ENCODE data around the gene EIF4B. TPM values are rescaled to one million over a fixed set of nuclear protein-coding genes. Genes with fewer than 3 reads are reported as not detected.

EIF4B gene
- polyA plus RNA-seq, 1 donor from 2014 or later = 104 TPM

- peaks cover 0 to 5% (median 2%) of the 10 kb centered on the region in 3 donors for H3K4me1 Mint-ChIP-seq
- H3K4me3 Mint-ChIP-seq = peak overlapping the region; percentile 65 to 98 (median 91)
- H3K27ac Mint-ChIP-seq = no peak overlapping the region
- H3K36me3 Mint-ChIP-seq = no peaks in the 10 kb centered on the region
- H3K27me3 Mint-ChIP-seq = no peaks in the 10 kb centered on the region
- H3K9me3 Mint-ChIP-seq = no peaks in the 10 kb centered on the region
These were observed 41.2 kb downstream of the EIF4B start for GRCh38 chr12:53047221-53048032.

GRCh38 chr12:53048033-53048779 is 42.0 kb downstream of the EIF4B start:
- Mint-ChIP-seq H3K27me3 (no peaks in the 10 kb centered on the region), H3K4me3 (peak overlapping the region; percentile 34 to 85 (median 72)), H3K27ac (peak overlapping the region in 1 of 3 donors; percentile 47), H3K9me3 (no peaks in the 10 kb centered on the region), H3K4me1 (peaks cover 0 to 5% (median 2%) of the 10 kb centered on the region in 3 donors), H3K36me3 (no peaks in the 10 kb centered on the region)

GRCh38 chr12:53048780-53049401 is 42.6 kb downstream of the EIF4B start:
- H3K4me3 Mint-ChIP-seq = peak overlapping the region in 1 of 4 donors; percentile 34
- no peaks in the 10 kb centered on the region for H3K36me3 Mint-ChIP-seq
- peaks cover 0 to 8% (median 4%) of the 10 kb centered on the region in 3 donors for H3K4me1 Mint-ChIP-seq
- H3K27me3 Mint-ChIP-seq = no peaks in the 10 kb centered on the region
- H3K27ac Mint-ChIP-seq = peak overlapping the region in 1 of 3 donors; percentile 47
- H3K9me3 Mint-ChIP-seq = no peaks in the 10 kb centered on the region

GRCh38 chr12:53049571-53050318 is 43.5 kb downstream of the EIF4B start, which contains the start of gene TNS2:
TNS2 (plus strand) TSS chr12:53050065; CDS start chr12:53050186, 121 bp downstream.
- Mint-ChIP-seq H3K4me1 (peaks cover 0 to 13% (median 8%) of the 10 kb centered on the region in 3 donors), H3K27ac (no peak within 1 kb of the TSS), H3K9me3 (no peaks in the 10 kb centered on the region), H3K27me3 (no peaks in the 10 kb centered on the region), H3K4me3 (peak within 1 kb of the TSS in 1 of 4 donors; percentile 34), H3K36me3 (no peaks in the 10 kb centered on the region)

- no peaks in the 10 kb centered on the region for H3K36me3 Mint-ChIP-seq
- no peak overlapping the region for H3K27ac Mint-ChIP-seq
- no peaks in the 10 kb centered on the region for H3K27me3 Mint-ChIP-seq
- peak overlapping the region in 1 of 4 donors; percentile 9 for H3K4me3 Mint-ChIP-seq
- H3K9me3 Mint-ChIP-seq = no peaks in the 10 kb centered on the region
- peaks cover 0 to 13% (median 8%) of the 10 kb centered on the region in 3 donors for H3K4me1 Mint-ChIP-seq
These were observed 44.3 kb downstream of the EIF4B start for GRCh38 chr12:53050426-53051057.

- H3K9me3 Mint-ChIP-seq = no peaks in the 10 kb centered on the region
- peaks cover 0 to 13% (median 8%) of the 10 kb centered on the region in 3 donors for H3K4me1 Mint-ChIP-seq
- peak overlapping the region in 1 of 3 donors; percentile 23 for H3K27ac Mint-ChIP-seq
- H3K27me3 Mint-ChIP-seq = no peaks in the 10 kb centered on the region
- no peaks in the 10 kb centered on the region for H3K36me3 Mint-ChIP-seq
- H3K4me3 Mint-ChIP-seq = peak overlapping the region in 1 of 4 donors; percentile 34
These were observed 45.0 kb downstream of the EIF4B start for GRCh38 chr12:53051058-53051880.

GRCh38 chr12:53051881-53052412 is 45.7 kb downstream of the EIF4B start:
- Mint-ChIP-seq H3K27me3 (no peaks in the 10 kb centered on the region), H3K4me3 (peak overlapping the region in 2 of 4 donors; percentile 27 to 34), H3K36me3 (no peaks in the 10 kb centered on the region), H3K27ac (peak overlapping the region in 1 of 3 donors; percentile 57), H3K4me1 (peaks cover 0 to 10% (median 6%) of the 10 kb centered on the region in 3 donors), H3K9me3 (no peaks in the 10 kb centered on the region)

- Mint-ChIP-seq H3K36me3 (no peaks in the 10 kb centered on the region), H3K4me1 (peaks cover 0 to 10% (median 6%) of the 10 kb centered on the region in 3 donors), H3K27me3 (no peaks in the 10 kb centered on the region), H3K4me3 (no peak overlapping the region), H3K27ac (peak overlapping the region in 1 of 3 donors; percentile 57), H3K9me3 (no peaks in the 10 kb centered on the region)
These were observed 46.4 kb downstream of the EIF4B start for GRCh38 chr12:53052419-53053217.

- Mint-ChIP-seq H3K27me3 (no peaks in the 10 kb centered on the region), H3K27ac (peak overlapping the region; percentile 49 to 96 (median 95)), H3K36me3 (no peaks in the 10 kb centered on the region), H3K9me3 (no peaks in the 10 kb centered on the region), H3K4me3 (peak overlapping the region; percentile 82 to 99 (median 96)), H3K4me1 (peaks cover 0 to 10% (median 6%) of the 10 kb centered on the region in 3 donors)
These were observed 47.2 kb downstream of the EIF4B start for GRCh38 chr12:53053218-53054111.

GRCh38 chr12:53054112-53054878 is 48.0 kb downstream of the EIF4B start:
- no peaks in the 10 kb centered on the region for H3K27me3 Mint-ChIP-seq
- H3K4me3 Mint-ChIP-seq = peak overlapping the region; percentile 82 to 99 (median 96)
- peak overlapping the region; percentile 49 to 96 (median 95) for H3K27ac Mint-ChIP-seq
- H3K9me3 Mint-ChIP-seq = no peaks in the 10 kb centered on the region
- no peaks in the 10 kb centered on the region for H3K36me3 Mint-ChIP-seq
- peaks cover 0 to 10% (median 6%) of the 10 kb centered on the region in 3 donors for H3K4me1 Mint-ChIP-seq
